OCI-LY7 (cell line): ENCODE results near the gene COX8A.

Experiments
- EZH2phosphoT487 ChIP-seq: fragments of 200-600 bp; sonication (generic); IDR thresholded peaks from 2 replicates; pipeline ENCODE4 v1.6.1; 2018; ENCODE audit warnings: low read depth, borderline replicate concordance, mild to moderate bottlenecking, mixed run types, antibody characterized with exemption, low read length, moderate library complexity, mixed read lengths
- TF ChIP-seq, protein P1 (sequence below): fragments of 200-600 bp; sonication (generic); conservative IDR thresholded peaks from 2 replicates; pipeline ENCODE4 v1.5.1; 2014; ENCODE audit warnings: mild to moderate bottlenecking, antibody characterized with exemption, low read length, moderate library complexity, mixed read lengths

DNA sequence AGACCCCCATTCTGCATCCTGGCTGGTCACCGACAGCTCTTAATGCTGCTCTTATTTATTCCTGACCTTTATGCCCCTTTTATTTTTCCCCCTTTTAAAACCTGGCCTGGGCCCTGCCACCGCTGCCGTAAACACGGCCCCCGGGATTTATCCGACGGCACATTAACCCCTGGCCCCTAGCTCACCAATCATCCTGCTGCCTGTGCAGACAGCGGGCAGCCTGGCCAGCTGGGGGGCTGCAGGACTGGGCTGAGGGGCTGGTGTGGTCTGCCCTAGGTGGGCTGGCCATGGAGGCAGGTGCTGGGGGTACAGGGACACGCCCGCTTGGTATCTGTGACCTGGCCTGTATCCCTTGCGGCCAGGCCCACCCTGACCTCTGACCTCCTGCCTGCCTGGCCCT is 39.9 kb downstream of the COX8A start:
- TF ChIP-seq, protein P1, sequence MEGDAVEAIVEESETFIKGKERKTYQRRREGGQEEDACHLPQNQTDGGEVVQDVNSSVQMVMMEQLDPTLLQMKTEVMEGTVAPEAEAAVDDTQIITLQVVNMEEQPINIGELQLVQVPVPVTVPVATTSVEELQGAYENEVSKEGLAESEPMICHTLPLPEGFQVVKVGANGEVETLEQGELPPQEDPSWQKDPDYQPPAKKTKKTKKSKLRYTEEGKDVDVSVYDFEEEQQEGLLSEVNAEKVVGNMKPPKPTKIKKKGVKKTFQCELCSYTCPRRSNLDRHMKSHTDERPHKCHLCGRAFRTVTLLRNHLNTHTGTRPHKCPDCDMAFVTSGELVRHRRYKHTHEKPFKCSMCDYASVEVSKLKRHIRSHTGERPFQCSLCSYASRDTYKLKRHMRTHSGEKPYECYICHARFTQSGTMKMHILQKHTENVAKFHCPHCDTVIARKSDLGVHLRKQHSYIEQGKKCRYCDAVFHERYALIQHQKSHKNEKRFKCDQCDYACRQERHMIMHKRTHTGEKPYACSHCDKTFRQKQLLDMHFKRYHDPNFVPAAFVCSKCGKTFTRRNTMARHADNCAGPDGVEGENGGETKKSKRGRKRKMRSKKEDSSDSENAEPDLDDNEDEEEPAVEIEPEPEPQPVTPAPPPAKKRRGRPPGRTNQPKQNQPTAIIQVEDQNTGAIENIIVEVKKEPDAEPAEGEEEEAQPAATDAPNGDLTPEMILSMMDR, result no peak
- TF ChIP-seq EZH2phosphoT487, result no peak
